ENCODE data around the gene SHISA8. TPM values are rescaled to one million over a fixed set of nuclear protein-coding genes. Genes with fewer than 3 reads are reported as not detected.

SHISA8 gene
- total RNA-seq, 1 experiment from 2014 or later: not detected

Other genes starting within 250 kb of the SHISA8 start
- gene SNU13, start 226.2 kb downstream of the SHISA8 start, total RNA-seq (2014; rRNA removed; shearing (Covaris generic)): 112 and 113 TPM in 2 replicates
- gene MEI1, start 215.6 kb downstream of the SHISA8 start, total RNA-seq (2014; rRNA removed; shearing (Covaris generic)): not detected in 2 replicates
- 8.1 and 10.6 TPM in 2 replicates for gene CCDC134, start 114.4 kb downstream of the SHISA8 start, total RNA-seq (2014; rRNA removed; shearing (Covaris generic))
- gene SREBF2, start 82.0 kb downstream of the SHISA8 start, total RNA-seq (2014; rRNA removed; shearing (Covaris generic)): 25.1 and 30.2 TPM in 2 replicates
- 0.10 TPM in 1 of 2 replicates, not detected in the other for gene TNFRSF13C, start 11.7 kb upstream of the SHISA8 start, total RNA-seq (2014; rRNA removed; shearing (Covaris generic))
- gene CENPM, start 32.1 kb upstream of the SHISA8 start, total RNA-seq (2014; rRNA removed; shearing (Covaris generic)): 52.7 and 62.4 TPM in 2 replicates
- 4.2 and 4.5 TPM in 2 replicates for gene SEPTIN3, start 54.4 kb upstream of the SHISA8 start, total RNA-seq (2014; rRNA removed; shearing (Covaris generic))
- not detected in 2 replicates for gene WBP2NL, start 83.7 kb upstream of the SHISA8 start, total RNA-seq (2014; rRNA removed; shearing (Covaris generic))
- gene NAGA, start 155.7 kb upstream of the SHISA8 start, total RNA-seq (2014; rRNA removed; shearing (Covaris generic)): 28.0 and 29.8 TPM in 2 replicates
- not detected in 2 replicates for gene PHETA2, start 159.2 kb upstream of the SHISA8 start, total RNA-seq (2014; rRNA removed; shearing (Covaris generic))
- 4.0 and 7.1 TPM in 2 replicates for gene SMDT1, start 164.6 kb upstream of the SHISA8 start, total RNA-seq (2014; rRNA removed; shearing (Covaris generic))
- 138 and 164 TPM in 2 replicates for gene NDUFA6, start 175.7 kb upstream of the SHISA8 start, total RNA-seq (2014; rRNA removed; shearing (Covaris generic))
- gene CYP2D6, start 215.7 kb upstream of the SHISA8 start, total RNA-seq (2014; rRNA removed; shearing (Covaris generic)): not detected in 2 replicates